ENCODE measurements around the gene OTOG. TPM values are rescaled to one million over a fixed set of nuclear protein-coding genes. Genes with fewer than 3 reads are reported as not detected.

OTOG gene
- total RNA-seq, 1 donor from 2014 or later = not detected

- no peaks in the 10 kb centered on the region for H3K9me3 Mint-ChIP-seq (ENCODE audit: unreplicated experiment)
- peak; percentile 87 for DNase-seq
- peak; percentile 78 for TF ChIP-seq CTCF (IDR thresholded peaks at IDR 0.05; ENCODE audit: partially characterized antibody, unreplicated experiment)
- no peak overlapping the region for H3K4me3 Mint-ChIP-seq (ENCODE audit: unreplicated experiment)
- no peaks in the 10 kb centered on the region for H3K36me3 Mint-ChIP-seq (ENCODE audit: unreplicated experiment)
- H3K27ac Mint-ChIP-seq (ENCODE audit: unreplicated experiment) = peak overlapping the region; percentile 17
- peaks cover 2% of the 10 kb centered on the region for H3K27me3 Mint-ChIP-seq (ENCODE audit: unreplicated experiment)
- peaks cover 4% of the 10 kb centered on the region for H3K4me1 Mint-ChIP-seq (ENCODE audit: low read depth, unreplicated experiment)
Measured at GRCh38 chr11:17528181-17528691, 18.8 kb upstream of the OTOG start.

- no peak overlapping the region for H3K4me3 Mint-ChIP-seq (ENCODE audit: unreplicated experiment)
- H3K27me3 Mint-ChIP-seq (ENCODE audit: unreplicated experiment) = peaks cover 2% of the 10 kb centered on the region
- no peak for TF ChIP-seq CTCF (IDR thresholded peaks at IDR 0.05; ENCODE audit: partially characterized antibody, unreplicated experiment)
- no peaks in the 10 kb centered on the region for H3K36me3 Mint-ChIP-seq (ENCODE audit: unreplicated experiment)
- H3K4me1 Mint-ChIP-seq (ENCODE audit: low read depth, unreplicated experiment) = peaks cover 4% of the 10 kb centered on the region
- no peaks in the 10 kb centered on the region for H3K9me3 Mint-ChIP-seq (ENCODE audit: unreplicated experiment)
- no peak overlapping the region for H3K27ac Mint-ChIP-seq (ENCODE audit: unreplicated experiment)
- no peak for DNase-seq
Measured at GRCh38 chr11:17528906-17529843, 17.9 kb upstream of the OTOG start.

- Mint-ChIP-seq H3K27me3 (ENCODE audit: unreplicated experiment) (peaks cover 2% of the 10 kb centered on the region), H3K27ac (ENCODE audit: unreplicated experiment) (no peak overlapping the region), H3K4me3 (ENCODE audit: unreplicated experiment) (no peak overlapping the region), H3K9me3 (ENCODE audit: unreplicated experiment) (no peaks in the 10 kb centered on the region), H3K36me3 (ENCODE audit: unreplicated experiment) (no peaks in the 10 kb centered on the region), H3K4me1 (ENCODE audit: low read depth, unreplicated experiment) (peaks cover 4% of the 10 kb centered on the region)
- TF ChIP-seq CTCF (IDR thresholded peaks at IDR 0.05; ENCODE audit: partially characterized antibody, unreplicated experiment) = no peak
- no peak for DNase-seq
Measured at GRCh38 chr11:17529844-17530185, 17.2 kb upstream of the OTOG start.

GRCh38 chr11:17531071-17531600 is 15.9 kb upstream of the OTOG start:
- H3K27ac Mint-ChIP-seq (ENCODE audit: unreplicated experiment) = no peak overlapping the region
- no peak for DNase-seq
- TF ChIP-seq CTCF (IDR thresholded peaks at IDR 0.05; ENCODE audit: partially characterized antibody, unreplicated experiment) = no peak
- H3K4me3 Mint-ChIP-seq (ENCODE audit: unreplicated experiment) = no peak overlapping the region
- H3K27me3 Mint-ChIP-seq (ENCODE audit: unreplicated experiment) = no peaks in the 10 kb centered on the region
- H3K9me3 Mint-ChIP-seq (ENCODE audit: unreplicated experiment) = no peaks in the 10 kb centered on the region
- no peaks in the 10 kb centered on the region for H3K36me3 Mint-ChIP-seq (ENCODE audit: unreplicated experiment)
- peaks cover 2% of the 10 kb centered on the region for H3K4me1 Mint-ChIP-seq (ENCODE audit: low read depth, unreplicated experiment)

- H3K36me3 Mint-ChIP-seq (ENCODE audit: unreplicated experiment) = no peaks in the 10 kb centered on the region
- DNase-seq = no peak
- H3K27ac Mint-ChIP-seq (ENCODE audit: unreplicated experiment) = no peak overlapping the region
- no peaks in the 10 kb centered on the region for H3K9me3 Mint-ChIP-seq (ENCODE audit: unreplicated experiment)
- no peak for TF ChIP-seq CTCF (IDR thresholded peaks at IDR 0.05; ENCODE audit: partially characterized antibody, unreplicated experiment)
- no peaks in the 10 kb centered on the region for H3K27me3 Mint-ChIP-seq (ENCODE audit: unreplicated experiment)
- H3K4me3 Mint-ChIP-seq (ENCODE audit: unreplicated experiment) = no peak overlapping the region
- no peaks in the 10 kb centered on the region for H3K4me1 Mint-ChIP-seq (ENCODE audit: low read depth, unreplicated experiment)
Measured at GRCh38 chr11:17531636-17532113, 15.4 kb upstream of the OTOG start.

Measured in glutamatergic neuron (in vitro differentiated cells).